Hematopoietic multipotent progenitor cell treated with erythropoietin and hydrocortisone succinate and interleukin-3 and kit ligand, for 17 days (in vitro differentiated cells): ENCODE results near the gene DUSP3.

Source experiments
- DNase-seq: peaks from one replicate; pipeline ENCODE4 v3.0.0-alpha.2; 2015; ENCODE audit warnings: low spot score

The DUSP3 gene

GRCh38 chr17:43732958-43733357 is 45.8 kb downstream of the DUSP3 start:
- DNase-seq: no peak

GRCh38 chr17:43728081-43728480 is 50.7 kb downstream of the DUSP3 start:
- no peak for DNase-seq

GRCh38 chr17:43723697-43724359 is 54.9 kb downstream of the DUSP3 start:
- no peak for DNase-seq

- no peak for DNase-seq
These were observed 55.7 kb downstream of the DUSP3 start for GRCh38 chr17:43722870-43723665.

- no peak for DNase-seq
These were observed 56.5 kb downstream of the DUSP3 start for GRCh38 chr17:43722269-43722619.

- DNase-seq: no peak
These were observed 57.1 kb downstream of the DUSP3 start for GRCh38 chr17:43721537-43722268.

- no peak for DNase-seq
These were observed 58.3 kb downstream of the DUSP3 start for GRCh38 chr17:43720311-43721060.

- no peak for DNase-seq
These were observed 59.2 kb downstream of the DUSP3 start for GRCh38 chr17:43719578-43719977.

GRCh38 chr17:43718544-43718943 is 60.2 kb downstream of the DUSP3 start:
- no peak for DNase-seq

GRCh38 chr17:43717913-43718312 is 60.9 kb downstream of the DUSP3 start:
- no peak for DNase-seq
